Testis (tissue), 2 donors: ENCODE measurements around the gene SEMA4B.

Experiments
- POLR2A ChIP-seq: fragments of 450-650 bp; IDR thresholded peaks from one replicate; pipeline ENCODE4 v1.6.1; 2017; ENCODE audit warnings: antibody characterized with exemption, mild to moderate bottlenecking, moderate library complexity
- TF ChIP-seq, protein P1 (sequence below), 3 experiments: fragments of 450-650 bp in 2 of 3; fragments of 200-600 bp in 1 of 3; sonication (generic) in 1 of 3; IDR thresholded peaks; one replicate each; pipeline ENCODE4 v1.5.1; 2016 to 2019; ENCODE audit warnings: antibody characterized with exemption in 3 of 3, mild to moderate bottlenecking in 2 of 3, moderate library complexity in 1 of 3

DNA sequence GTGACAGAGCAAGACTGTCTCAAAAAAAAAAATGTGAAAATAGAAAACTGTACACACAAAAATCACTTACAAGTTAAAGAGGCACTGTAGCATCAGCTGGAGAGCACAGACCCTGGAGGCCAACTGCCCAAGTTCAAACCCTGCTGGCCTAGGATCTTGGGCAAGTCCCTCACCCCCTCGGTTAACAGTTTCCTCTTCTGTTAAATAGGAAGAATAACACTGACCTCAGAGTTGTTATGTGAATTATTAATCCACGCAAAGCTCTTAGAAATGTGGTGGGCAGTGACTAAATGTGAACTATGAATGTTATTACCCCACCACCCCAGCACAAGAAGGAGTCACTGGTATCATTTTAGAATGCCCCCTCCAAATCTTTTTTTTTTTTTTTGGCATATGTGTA lies 21.4 kb downstream of the SEMA4B start:
- TF ChIP-seq, protein P1, sequence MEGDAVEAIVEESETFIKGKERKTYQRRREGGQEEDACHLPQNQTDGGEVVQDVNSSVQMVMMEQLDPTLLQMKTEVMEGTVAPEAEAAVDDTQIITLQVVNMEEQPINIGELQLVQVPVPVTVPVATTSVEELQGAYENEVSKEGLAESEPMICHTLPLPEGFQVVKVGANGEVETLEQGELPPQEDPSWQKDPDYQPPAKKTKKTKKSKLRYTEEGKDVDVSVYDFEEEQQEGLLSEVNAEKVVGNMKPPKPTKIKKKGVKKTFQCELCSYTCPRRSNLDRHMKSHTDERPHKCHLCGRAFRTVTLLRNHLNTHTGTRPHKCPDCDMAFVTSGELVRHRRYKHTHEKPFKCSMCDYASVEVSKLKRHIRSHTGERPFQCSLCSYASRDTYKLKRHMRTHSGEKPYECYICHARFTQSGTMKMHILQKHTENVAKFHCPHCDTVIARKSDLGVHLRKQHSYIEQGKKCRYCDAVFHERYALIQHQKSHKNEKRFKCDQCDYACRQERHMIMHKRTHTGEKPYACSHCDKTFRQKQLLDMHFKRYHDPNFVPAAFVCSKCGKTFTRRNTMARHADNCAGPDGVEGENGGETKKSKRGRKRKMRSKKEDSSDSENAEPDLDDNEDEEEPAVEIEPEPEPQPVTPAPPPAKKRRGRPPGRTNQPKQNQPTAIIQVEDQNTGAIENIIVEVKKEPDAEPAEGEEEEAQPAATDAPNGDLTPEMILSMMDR (IDR thresholded peaks at IDR 0.05): no peak
- TF ChIP-seq POLR2A: no peak
